Dendritic cell treated with granulocyte-macrophage colony-stimulating factor and Interleukin-4, amounts not matched to agents 40 ng/mL and 50 ng/mL, for 4 days (primary cell): ENCODE measurements around the gene PPP2R2D.
"Not testable (repeated sequence)": the region's sequence is repeated elsewhere in the genome, so short reads cannot be mapped to it uniquely, and the experiment has no call there.

ENCODE experiments used
- H3K27ac Mint-ChIP-seq: one replicate; pipeline ENCODE4 v1.8.0; 2022; ENCODE audit warnings: mild to moderate bottlenecking, mixed read lengths
- H3K27me3 Mint-ChIP-seq: one replicate; pipeline ENCODE4 v1.8.0; 2022; ENCODE audit warnings: mild to moderate bottlenecking, mixed read lengths
- H3K36me3 Mint-ChIP-seq: one replicate; pipeline ENCODE4 v1.8.0; 2022; ENCODE audit warnings: low read depth, mixed read lengths
- H3K4me1 Mint-ChIP-seq: one replicate; pipeline ENCODE4 v1.8.0; 2022; ENCODE audit warnings: low read depth, mixed read lengths
- H3K4me3 Mint-ChIP-seq: one replicate; pipeline ENCODE4 v1.8.0; 2022; ENCODE audit warnings: mild to moderate bottlenecking, moderate library complexity, mixed read lengths
- H3K9me3 Mint-ChIP-seq: one replicate; pipeline ENCODE4 v1.8.0; 2022; ENCODE audit warnings: mixed read lengths
- intact Hi-C: fragments of 100-400 bp; cut with micrococcal nuclease; formaldehyde crosslinking; loops from one replicate; pipeline ENCODE4 v1.15.0; 2022

Gene PPP2R2D

DNA sequence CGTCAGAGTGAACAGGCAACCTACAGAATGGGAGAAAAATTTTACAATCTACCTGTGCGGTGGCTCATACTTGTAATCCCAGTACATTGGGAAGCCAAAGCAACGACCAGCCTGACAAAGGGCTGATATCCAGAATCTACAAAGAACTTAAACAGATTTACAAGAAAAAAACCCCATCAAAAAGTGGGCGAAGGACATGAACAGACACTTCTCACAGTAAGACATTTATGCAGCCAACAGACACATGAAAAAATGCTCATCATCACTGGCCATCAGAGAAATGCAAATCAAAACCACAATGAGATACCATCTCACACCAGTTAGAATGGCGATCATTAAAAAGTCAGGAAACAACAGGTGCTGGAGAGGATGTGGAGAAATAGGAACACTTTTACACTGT, 86.5 kb downstream of the PPP2R2D start:
- H3K27ac Mint-ChIP-seq, intact Hi-C loops: not testable (repeated sequence)

DNA sequence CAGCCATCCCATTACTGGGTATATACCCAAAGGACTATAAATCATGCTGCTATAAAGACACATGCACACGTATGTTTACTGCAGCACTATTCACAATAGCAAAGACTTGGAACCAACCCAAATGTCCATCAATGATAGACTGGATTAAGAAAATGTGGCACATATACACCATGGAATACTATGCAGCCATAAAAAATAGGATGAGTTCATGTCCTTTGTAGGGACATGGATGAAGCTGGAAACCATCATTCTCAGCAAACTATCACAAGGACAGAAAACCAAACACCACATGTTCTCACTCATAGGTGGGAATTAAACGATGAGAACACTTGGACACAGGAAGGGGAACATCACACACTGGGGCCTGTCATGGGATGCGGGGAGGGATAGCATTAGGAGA, 87.0 kb downstream of the PPP2R2D start:
- H3K9me3 Mint-ChIP-seq, intact Hi-C loops, H3K27ac Mint-ChIP-seq, H3K36me3 Mint-ChIP-seq, H3K4me1 Mint-ChIP-seq, H3K4me3 Mint-ChIP-seq: not testable (repeated sequence)
- peaks cover 33% of the 10 kb centered on the region for H3K27me3 Mint-ChIP-seq

More for the DNA sequence above, 86.5 kb downstream of the PPP2R2D start:
- H3K4me1 Mint-ChIP-seq, H3K36me3 Mint-ChIP-seq, H3K4me3 Mint-ChIP-seq, H3K9me3 Mint-ChIP-seq: not testable (repeated sequence)
- H3K27me3 Mint-ChIP-seq, result peaks cover 34% of the 10 kb centered on the region

DNA sequence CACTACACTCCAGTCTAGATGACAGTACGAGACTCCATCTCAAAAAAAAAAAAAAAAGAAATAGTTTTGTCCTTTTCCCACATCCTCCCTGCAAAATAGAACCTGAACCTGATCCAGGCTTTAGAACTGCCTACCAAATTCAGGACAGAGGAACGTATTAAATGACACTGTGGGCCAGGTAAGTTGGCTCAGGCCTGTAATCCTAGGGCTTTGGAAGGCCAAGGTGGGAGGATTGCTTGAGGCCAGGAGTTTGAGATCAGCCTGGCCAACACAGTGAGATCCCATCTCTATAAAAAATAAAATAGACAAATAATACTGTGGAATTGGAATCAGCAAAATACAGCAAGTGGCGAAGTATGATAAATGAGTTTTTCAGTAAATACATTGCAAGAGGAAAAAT, 90.9 kb downstream of the PPP2R2D start:
- H3K4me1 Mint-ChIP-seq, result peaks cover 12% of the 10 kb centered on the region

DNA sequence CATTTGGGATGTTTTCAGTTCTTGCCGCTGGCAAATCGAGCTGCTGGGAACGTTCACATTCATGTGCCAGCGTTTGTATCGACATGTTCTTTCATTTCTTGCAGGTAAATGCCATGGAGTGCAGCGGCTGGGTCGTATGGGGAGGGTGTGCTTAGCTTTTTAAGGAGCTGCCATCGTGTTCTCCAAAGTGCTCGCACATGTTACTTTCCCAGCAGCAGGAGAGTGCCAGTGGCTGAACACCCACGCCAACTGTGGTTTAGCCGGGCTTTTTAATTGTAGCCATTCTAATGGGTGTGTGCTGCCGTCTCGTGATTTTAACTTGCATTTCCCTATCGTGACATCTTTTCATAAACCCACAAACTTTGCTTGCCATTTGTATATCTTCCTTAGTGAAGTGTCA, 92.5 kb downstream of the PPP2R2D start:
- Mint-ChIP-seq H3K9me3 (no peaks in the 10 kb centered on the region), H3K4me3 (no peak overlapping the region), H3K36me3 (no peaks in the 10 kb centered on the region), H3K27ac (no peak overlapping the region), H3K27me3 (peaks cover 5% of the 10 kb centered on the region), H3K4me1 (peaks cover 12% of the 10 kb centered on the region)
- intact Hi-C loops, result no loop called here

More for the DNA sequence above, 90.9 kb downstream of the PPP2R2D start:
- Mint-ChIP-seq H3K9me3 (no peaks in the 10 kb centered on the region), H3K27me3 (peaks cover 5% of the 10 kb centered on the region), H3K27ac (no peak overlapping the region), H3K4me3 (no peak overlapping the region), H3K36me3 (no peaks in the 10 kb centered on the region)
- intact Hi-C loops, result no loop called here

DNA sequence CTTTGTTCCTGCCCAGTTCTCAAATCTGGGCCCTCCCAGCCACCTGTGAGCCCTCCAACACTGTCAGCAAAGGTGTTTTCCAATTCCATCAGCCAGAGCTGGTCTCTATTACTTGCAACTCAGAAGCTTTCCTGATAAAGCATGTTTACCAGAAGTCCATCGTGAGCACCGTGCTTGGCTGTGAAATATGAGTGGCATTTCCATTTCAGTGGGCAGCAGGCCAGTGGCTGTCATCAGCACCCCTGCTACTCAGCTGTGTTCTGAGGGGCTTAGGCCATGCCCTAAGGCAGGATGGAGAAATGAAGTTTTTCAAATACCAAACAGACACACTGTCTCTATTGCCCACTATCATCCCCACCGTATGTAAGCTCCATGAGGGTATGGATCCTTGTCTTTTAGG, 93.6 kb downstream of the PPP2R2D start:
- H3K9me3 Mint-ChIP-seq, result no peaks in the 10 kb centered on the region
- H3K36me3 Mint-ChIP-seq, result no peaks in the 10 kb centered on the region
- intact Hi-C loops, result no loop called here
- H3K4me3 Mint-ChIP-seq, result no peak overlapping the region
- H3K4me1 Mint-ChIP-seq, result peaks cover 12% of the 10 kb centered on the region
- H3K27ac Mint-ChIP-seq, result no peak overlapping the region
- peaks cover 2% of the 10 kb centered on the region for H3K27me3 Mint-ChIP-seq

DNA sequence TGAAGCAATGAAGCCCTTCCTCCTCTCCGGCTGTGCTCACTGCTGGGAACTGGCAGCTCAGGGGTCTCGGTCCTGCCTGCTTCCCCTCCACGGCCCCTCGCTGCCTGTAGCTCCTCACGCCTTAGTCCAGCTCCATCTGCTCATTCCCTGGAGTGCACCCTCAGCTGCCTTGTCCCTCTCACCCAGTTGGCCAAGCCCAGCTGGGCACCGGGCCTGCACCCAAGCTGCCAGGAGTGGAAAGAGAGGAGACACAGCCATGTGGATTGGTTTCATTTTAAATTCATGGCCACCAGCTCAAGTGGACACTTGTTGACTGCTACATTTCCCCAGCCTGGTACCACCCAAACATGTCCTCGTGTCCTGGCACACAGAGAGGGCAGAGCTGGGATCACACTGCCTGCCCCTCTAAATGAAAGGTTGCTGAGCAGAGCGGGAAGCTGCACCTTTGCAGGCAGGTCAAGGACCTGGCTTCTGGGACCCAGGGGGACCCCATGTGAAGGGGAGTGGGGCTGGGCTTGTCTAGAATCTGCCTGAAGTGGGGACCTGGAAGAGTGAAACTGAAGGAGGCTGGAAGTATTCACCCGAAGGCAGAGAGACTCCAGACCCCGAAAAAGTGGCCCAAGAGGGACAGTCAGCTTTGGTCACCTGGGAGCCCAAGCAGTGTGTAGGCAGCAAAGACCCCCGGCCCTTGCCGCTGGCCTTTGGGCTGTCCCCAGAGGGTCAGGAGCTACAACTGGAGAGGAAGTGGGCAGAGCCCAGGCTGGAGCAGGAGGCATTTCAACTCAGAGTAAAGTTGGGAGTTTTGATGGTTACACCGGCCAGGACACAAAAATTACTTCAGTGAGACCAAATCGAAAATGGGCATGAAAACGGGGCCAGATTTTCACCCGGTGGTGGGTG, 95.9 kb downstream of the PPP2R2D start:
- peaks cover 12% of the 10 kb centered on the region for H3K4me1 Mint-ChIP-seq
- H3K4me3 Mint-ChIP-seq, result no peak overlapping the region
- no peaks in the 10 kb centered on the region for H3K36me3 Mint-ChIP-seq
- no peaks in the 10 kb centered on the region for H3K9me3 Mint-ChIP-seq
- intact Hi-C loops, result no loop called here
- H3K27me3 Mint-ChIP-seq, result peaks cover 2% of the 10 kb centered on the region
- no peak overlapping the region for H3K27ac Mint-ChIP-seq

DNA sequence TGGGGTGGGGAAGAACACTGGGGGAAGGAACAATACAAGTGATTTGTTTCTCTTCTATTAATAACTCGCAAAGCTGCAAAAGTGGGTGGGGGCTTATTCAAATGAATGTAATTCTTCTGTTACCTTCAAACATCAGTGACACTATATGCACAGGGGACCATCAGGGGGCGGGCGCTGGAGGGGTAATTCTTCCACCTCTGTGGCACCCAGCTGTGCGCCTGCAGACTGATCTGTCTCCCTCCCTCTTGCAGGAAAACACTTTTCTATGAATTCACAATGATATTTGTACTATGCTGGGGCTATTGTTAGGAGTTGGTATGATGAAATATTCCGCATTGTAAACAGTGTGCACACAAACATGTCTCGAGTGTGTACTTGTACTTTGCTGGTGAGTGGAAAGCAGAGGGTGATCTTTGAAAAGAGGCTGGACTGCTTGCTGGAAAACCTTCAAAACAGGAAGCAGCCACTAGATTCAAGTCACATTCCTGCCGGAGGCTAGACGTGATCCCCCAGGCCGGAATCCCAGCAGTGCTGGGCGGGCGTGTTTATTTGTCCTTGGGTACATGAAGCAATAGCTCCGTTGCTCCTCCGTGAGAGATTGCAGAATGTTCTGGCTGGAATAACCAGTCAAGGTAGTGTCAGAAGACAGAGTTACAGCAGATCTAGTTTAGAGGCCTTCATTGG, 96.7 kb downstream of the PPP2R2D start:
- Mint-ChIP-seq H3K36me3 (no peaks in the 10 kb centered on the region), H3K27ac (no peak overlapping the region)
- intact Hi-C loops, result no loop called here

DNA sequence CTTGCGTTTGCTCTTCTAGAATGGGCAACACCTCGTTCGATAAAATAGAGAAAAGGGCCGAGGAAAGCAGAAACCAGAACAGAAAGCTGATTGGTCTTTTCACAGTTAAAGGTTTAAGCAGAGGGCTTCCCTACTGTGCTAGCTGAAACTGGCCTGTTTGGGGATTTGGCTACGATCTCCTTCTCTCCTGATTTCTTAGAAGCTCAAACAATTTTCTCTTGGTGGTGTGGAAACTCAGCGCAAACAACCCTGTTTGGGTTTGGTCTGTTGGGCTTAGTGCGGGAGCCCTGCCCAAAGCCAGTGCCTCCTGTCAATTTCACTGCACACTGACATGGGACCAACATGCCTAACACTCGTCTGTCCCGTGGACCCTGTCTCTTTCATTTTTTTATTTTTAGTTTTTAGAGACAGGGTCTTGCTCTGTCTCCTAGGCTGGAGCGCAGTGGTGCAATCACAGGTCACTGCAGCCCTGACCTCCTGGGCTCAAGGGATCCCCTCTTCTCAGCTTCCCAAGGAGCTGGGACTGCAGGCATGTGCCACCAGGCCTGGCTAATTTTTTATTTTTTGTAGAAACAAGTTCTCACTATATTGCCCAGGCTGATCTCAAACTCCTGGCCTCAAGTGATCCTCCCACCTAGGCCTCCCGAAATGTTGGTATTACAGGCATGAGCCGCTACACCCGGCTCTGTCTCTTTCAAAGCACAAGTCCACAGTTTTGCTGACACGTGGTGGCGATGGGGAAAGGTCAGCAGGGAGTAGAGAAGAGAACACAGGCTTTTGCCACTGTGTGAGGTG, 97.4 kb downstream of the PPP2R2D start:
- Mint-ChIP-seq H3K4me1 (peaks cover under 1% of the 10 kb centered on the region), H3K36me3 (no peaks in the 10 kb centered on the region), H3K9me3 (no peaks in the 10 kb centered on the region), H3K27ac (no peak overlapping the region), H3K4me3 (no peak overlapping the region), H3K27me3 (peaks cover 2% of the 10 kb centered on the region)
- intact Hi-C loops, result no loop called here

More for the DNA sequence above, 96.7 kb downstream of the PPP2R2D start:
- H3K9me3 Mint-ChIP-seq, result no peaks in the 10 kb centered on the region
- no peak overlapping the region for H3K4me3 Mint-ChIP-seq
- peaks cover 8% of the 10 kb centered on the region for H3K4me1 Mint-ChIP-seq
- peaks cover 2% of the 10 kb centered on the region for H3K27me3 Mint-ChIP-seq

DNA sequence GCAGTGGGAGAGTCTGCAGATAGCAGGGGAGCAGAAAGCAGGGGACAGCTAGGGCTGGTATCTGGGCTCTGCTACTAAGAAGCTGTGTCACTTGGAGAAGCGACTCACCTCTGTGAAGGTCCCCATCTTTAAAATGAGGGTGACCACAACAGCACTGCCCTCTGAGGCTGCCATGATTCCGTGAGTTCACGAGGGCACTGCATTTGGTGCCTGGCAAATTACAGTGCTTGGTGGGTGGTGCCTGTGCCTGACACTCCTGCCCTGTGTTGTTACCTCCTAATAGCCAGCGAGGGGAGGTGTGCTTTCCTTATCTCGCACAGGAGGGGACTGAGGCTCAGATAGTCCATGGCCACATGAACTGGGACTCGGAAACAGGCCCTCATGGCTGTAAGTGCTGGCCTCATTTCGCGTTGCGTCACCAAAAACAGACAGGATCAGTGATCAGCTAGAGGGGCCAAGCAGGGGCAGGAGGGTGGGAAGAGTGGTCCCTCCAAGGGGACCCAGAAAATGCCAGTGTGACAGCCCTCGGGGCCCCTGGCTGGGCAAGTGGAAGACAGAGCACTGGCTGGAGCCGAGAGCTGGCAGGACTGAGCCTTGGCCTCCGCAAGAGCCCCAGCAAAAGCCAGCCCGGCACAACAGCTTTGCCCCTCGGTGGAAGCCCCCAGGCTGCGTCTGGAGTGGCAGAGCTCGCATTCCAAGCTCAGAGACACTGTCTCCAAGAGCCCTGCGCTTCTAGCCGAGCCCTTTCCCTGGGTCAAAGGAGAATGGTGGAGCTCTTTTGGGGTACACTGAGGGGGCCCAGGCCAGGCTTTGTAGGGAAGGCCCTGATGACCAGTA, 98.3 kb downstream of the PPP2R2D start:
- peaks cover 4% of the 10 kb centered on the region for H3K27me3 Mint-ChIP-seq
- H3K4me1 Mint-ChIP-seq, result no peaks in the 10 kb centered on the region
- no peak overlapping the region for H3K4me3 Mint-ChIP-seq
- no peak overlapping the region for H3K27ac Mint-ChIP-seq
- intact Hi-C loops, result no loop called here
- H3K36me3 Mint-ChIP-seq, result no peaks in the 10 kb centered on the region
- H3K9me3 Mint-ChIP-seq, result no peaks in the 10 kb centered on the region

DNA sequence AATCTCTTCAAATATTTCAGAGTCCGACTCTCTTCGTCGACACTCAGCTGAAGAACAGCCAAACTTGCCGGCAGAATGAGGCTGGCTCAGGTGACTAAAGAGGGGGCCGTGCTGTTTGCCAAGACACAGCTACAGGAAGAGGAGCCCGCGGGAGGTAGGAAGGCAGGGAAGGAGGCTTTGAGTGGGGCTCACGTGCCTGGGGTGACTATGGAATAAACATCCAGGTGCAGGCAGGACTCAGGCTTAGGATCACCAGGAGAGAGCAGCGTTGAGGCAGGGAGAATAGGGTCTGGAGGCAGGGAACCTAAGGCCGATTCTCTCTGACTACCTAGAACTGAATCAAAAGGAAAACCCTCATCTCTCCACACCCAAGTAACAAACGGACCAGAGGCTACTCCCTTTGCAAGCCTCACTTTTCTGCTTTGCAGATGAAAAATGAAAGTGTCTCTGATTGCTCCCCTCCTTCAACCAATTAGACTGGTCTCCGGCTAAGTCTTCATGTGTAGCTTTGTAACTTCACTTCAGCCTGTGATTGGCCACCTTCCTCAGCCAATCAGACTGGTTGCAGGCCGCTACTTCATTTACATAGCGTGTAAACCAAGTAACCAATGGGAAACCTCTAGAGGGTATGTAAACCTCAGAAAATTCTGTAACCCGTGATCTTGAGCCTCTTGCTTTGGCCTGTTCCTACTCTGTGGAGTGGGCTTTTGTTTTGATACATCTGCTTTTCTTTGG, 100.6 kb downstream of the PPP2R2D start:
- Mint-ChIP-seq H3K27me3 (peaks cover 4% of the 10 kb centered on the region), H3K27ac (no peak overlapping the region), H3K4me1 (no peaks in the 10 kb centered on the region), H3K36me3 (no peaks in the 10 kb centered on the region), H3K4me3 (no peak overlapping the region), H3K9me3 (peaks cover 11% of the 10 kb centered on the region)
- intact Hi-C loops, result no loop called here

DNA sequence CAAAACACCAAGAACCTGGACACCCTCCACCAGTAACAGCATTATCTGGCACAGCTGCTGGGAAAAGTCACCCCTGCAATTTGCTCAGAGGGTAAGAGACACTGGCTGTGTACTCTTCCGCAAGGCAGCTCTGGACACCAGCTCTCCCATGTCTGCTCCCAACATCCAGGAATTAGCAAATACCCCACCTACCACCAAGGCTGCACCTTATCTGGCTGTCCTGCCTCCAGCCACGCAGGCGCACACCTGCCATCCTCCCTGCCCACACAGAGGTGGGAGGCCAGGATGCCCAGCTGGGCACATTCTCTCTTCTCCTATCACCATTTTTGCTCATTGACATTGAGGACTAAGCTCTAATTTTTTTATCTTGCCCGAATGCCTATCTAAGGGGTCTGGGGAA, 101.2 kb downstream of the PPP2R2D start:
- H3K36me3 Mint-ChIP-seq, result no peaks in the 10 kb centered on the region
- intact Hi-C loops, result no loop called here
- peaks cover 11% of the 10 kb centered on the region for H3K9me3 Mint-ChIP-seq
- no peak overlapping the region for H3K4me3 Mint-ChIP-seq
- H3K4me1 Mint-ChIP-seq, result no peaks in the 10 kb centered on the region
- H3K27me3 Mint-ChIP-seq, result peaks cover 8% of the 10 kb centered on the region
- no peak overlapping the region for H3K27ac Mint-ChIP-seq

DNA sequence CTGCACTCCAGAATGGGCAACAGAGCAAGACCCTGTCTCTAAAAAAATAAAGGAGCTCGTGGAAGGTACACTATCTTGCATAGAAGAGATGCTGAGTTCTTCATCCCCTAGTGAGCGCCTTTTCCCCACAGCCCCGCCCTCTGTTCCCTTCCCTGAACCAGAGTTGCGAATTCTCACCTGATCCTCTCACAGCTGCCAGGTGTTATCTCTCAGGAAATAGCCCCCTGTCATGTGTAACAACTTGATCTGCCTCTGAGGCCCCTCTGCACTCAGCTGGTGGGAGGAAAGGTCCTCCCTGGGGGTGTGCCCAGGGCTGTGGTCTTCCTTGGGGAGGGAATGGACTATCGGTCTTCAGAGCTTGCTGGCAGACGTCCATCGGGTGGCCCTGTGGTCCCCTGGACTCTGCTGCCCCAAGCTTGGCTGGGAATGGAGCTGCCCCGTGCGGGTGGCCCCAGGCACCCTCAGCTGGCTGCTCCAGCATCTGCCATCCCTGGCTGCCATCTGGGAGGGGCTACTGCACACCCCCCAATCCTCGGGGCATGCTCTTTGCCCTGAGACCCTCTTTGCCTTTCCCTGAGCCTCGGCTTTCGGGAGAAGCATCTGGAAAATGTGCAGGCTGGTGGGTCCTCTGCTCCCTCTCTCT, 102.6 kb downstream of the PPP2R2D start:
- intact Hi-C loops, result no loop called here
- Mint-ChIP-seq H3K4me3 (no peak overlapping the region), H3K9me3 (peaks cover 11% of the 10 kb centered on the region), H3K27me3 (peaks cover 8% of the 10 kb centered on the region), H3K4me1 (no peaks in the 10 kb centered on the region), H3K27ac (no peak overlapping the region), H3K36me3 (no peaks in the 10 kb centered on the region)
